Measurements from ENCODE around the gene TPCN2. TPM values are rescaled to one million over a fixed set of nuclear protein-coding genes. Genes with fewer than 3 reads are reported as not detected.

The TPCN2 gene
- total RNA-seq, 1 experiment from 2014 or later, result 15.2 TPM

DNA sequence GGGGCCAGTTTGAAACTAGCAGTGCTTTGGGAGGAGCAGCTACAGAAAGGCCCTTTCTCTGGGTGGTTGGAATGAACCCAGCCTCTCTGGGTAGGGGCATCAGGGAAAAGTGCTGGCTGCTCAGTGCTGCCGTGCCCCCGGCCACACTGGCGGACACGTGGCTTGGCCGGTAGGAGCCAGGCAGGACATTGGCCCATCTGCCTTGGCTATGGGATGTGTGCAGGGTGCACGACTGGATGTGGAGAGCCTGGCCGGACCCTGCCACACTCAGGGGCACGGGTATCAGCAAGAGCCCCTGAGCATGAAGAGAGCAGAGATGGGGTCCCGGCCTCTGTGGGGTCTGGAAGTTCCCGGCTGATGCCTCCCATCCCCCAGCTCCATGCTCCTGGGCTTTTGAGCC lies 46.6 kb downstream of the TPCN2 start (continued):
- no peak for TF ChIP-seq CTCF (IDR thresholded peaks at IDR 0.05 in 2 of 3, conservative IDR thresholded peaks at IDR 0.05 in 1 of 3; ENCODE audit: borderline replicate concordance in 1 of 3, insufficient read depth in 1 of 3, low read depth in 2 of 3, low read length in 2 of 3)
- no peak for TF ChIP-seq EGR1 (IDR thresholded peaks at IDR 0.05; ENCODE audit: low read depth)
- no peak for TF ChIP-seq EZH2phosphoT487 (IDR thresholded peaks at IDR 0.05; ENCODE audit: borderline replicate concordance)
- no peak for TF ChIP-seq JUND (IDR thresholded peaks at IDR 0.05)

DNA sequence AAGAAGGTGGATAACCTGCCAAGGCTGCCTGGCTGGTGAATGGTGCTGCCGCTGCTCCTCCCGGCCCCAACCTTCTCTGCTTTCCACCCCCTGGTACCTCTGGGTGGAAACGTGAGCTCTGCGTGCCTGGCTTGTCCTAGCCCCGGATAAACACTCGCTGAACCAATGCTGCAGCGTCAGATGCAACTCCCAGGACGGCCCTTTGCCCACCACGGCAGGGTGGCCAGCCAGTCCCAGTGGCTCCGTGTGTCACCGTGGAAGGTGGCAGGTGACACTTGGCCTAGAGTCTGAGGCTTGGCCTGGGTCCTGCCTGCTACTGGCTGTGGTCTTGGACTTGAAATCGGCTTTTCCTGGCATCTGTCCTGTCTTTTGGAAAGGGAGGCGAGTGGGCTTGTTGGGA lies 47.7 kb downstream of the TPCN2 start:
- peaks cover 11 to 16% of the 10 kb centered on the region in 2 experiments for H3K4me1 ChIP-seq (ENCODE audit: control insufficient read depth in 1 of 2, insufficient read depth in 2 of 2, low read length in 2 of 2)
- BruUV-seq (replicated peaks), result no TSS peak
- H3K4me3 ChIP-seq (replicated peaks in 1 of 2; ENCODE audit: low read depth in 1 of 2, low read length in 2 of 2), result no peak overlapping the region
- ChIA-PET RAD21 (ENCODE audit: low non-redundant PET in 1 of 2, low total read pairs in 2 of 2, uncharacterized antibody in 2 of 2, unreplicated experiment in 2 of 2) (no interaction called here), CTCF (interaction anchor here (0.7 kb wide), 1 partner anchor 197 kb away, joined by 3 read pairs; no protein-coding TSS in a partner anchor), POLR2A (no interaction called here)
- no peaks in the 10 kb centered on the region for H3K79me2 ChIP-seq (ENCODE audit: insufficient read depth, low read length)
- H3K9me3 ChIP-seq (ENCODE audit: control insufficient read depth in 1 of 2, insufficient read depth in 1 of 2, low read depth in 1 of 2, low read length in 2 of 2), result no peaks in the 10 kb centered on the region
- H3K9ac ChIP-seq (ENCODE audit: low read length), result no peak overlapping the region
- H3K4me2 ChIP-seq (ENCODE audit: low read length), result no peak overlapping the region
- ATAC-seq, result no peak
- H3K27me3 ChIP-seq (ENCODE audit: insufficient read depth, low read length), result no peaks in the 10 kb centered on the region
- H2AFZ ChIP-seq (ENCODE audit: low read depth, low read length, poor library complexity, severe bottlenecking), result no peak overlapping the region
- H3K27ac ChIP-seq (ENCODE audit: low read depth, low read length), result no peak overlapping the region
- no peaks in the 10 kb centered on the region for H3K36me3 ChIP-seq (ENCODE audit: control insufficient read depth in 1 of 2, insufficient read depth in 2 of 2, low read length in 2 of 2)
- intact Hi-C loops (cut with micrococcal nuclease), result no loop called here
- no peaks in the 10 kb centered on the region for H3K9me2 ChIP-seq (ENCODE audit: insufficient read depth)
- DNase-seq (ENCODE audit: low read depth, low spot score), result no peak
- H4K20me1 ChIP-seq (ENCODE audit: insufficient read depth), result no peaks in the 10 kb centered on the region
- TF ChIP-seq TCF7L2 (IDR thresholded peaks at IDR 0.05; ENCODE audit: borderline replicate concordance, extremely low read depth, insufficient read depth, insufficient read length), result no peak
- TF ChIP-seq SRF (IDR thresholded peaks at IDR 0.05; ENCODE audit: low read depth), result no peak
- no peak for TF ChIP-seq CEBPB (IDR thresholded peaks at IDR 0.05; ENCODE audit: low read depth)
- TF ChIP-seq SP1 (IDR thresholded peaks at IDR 0.05; ENCODE audit: low read depth), result no peak
- TF ChIP-seq CTCF (IDR thresholded peaks at IDR 0.05 in 2 of 3, conservative IDR thresholded peaks at IDR 0.05 in 1 of 3; ENCODE audit: borderline replicate concordance in 1 of 3, insufficient read depth in 1 of 3, low read depth in 2 of 3, low read length in 2 of 3), result no peak
- TF ChIP-seq MAX (IDR thresholded peaks at IDR 0.05), result no peak
- TF ChIP-seq ZNF274 (IDR thresholded peaks at IDR 0.05; ENCODE audit: low read depth, low read length), result no peak
- no peak for TF ChIP-seq SIN3A (IDR thresholded peaks at IDR 0.05; ENCODE audit: low read depth)
- TF ChIP-seq EZH2phosphoT487 (IDR thresholded peaks at IDR 0.05; ENCODE audit: borderline replicate concordance), result no peak
- TF ChIP-seq POLR2AphosphoS5 (IDR thresholded peaks at IDR 0.05; ENCODE audit: low read depth, low read length), result no peak
- TF ChIP-seq EGR1 (IDR thresholded peaks at IDR 0.05; ENCODE audit: low read depth), result no peak
- TF ChIP-seq ATF3 (IDR thresholded peaks at IDR 0.05), result no peak
- TF ChIP-seq, protein P1, sequence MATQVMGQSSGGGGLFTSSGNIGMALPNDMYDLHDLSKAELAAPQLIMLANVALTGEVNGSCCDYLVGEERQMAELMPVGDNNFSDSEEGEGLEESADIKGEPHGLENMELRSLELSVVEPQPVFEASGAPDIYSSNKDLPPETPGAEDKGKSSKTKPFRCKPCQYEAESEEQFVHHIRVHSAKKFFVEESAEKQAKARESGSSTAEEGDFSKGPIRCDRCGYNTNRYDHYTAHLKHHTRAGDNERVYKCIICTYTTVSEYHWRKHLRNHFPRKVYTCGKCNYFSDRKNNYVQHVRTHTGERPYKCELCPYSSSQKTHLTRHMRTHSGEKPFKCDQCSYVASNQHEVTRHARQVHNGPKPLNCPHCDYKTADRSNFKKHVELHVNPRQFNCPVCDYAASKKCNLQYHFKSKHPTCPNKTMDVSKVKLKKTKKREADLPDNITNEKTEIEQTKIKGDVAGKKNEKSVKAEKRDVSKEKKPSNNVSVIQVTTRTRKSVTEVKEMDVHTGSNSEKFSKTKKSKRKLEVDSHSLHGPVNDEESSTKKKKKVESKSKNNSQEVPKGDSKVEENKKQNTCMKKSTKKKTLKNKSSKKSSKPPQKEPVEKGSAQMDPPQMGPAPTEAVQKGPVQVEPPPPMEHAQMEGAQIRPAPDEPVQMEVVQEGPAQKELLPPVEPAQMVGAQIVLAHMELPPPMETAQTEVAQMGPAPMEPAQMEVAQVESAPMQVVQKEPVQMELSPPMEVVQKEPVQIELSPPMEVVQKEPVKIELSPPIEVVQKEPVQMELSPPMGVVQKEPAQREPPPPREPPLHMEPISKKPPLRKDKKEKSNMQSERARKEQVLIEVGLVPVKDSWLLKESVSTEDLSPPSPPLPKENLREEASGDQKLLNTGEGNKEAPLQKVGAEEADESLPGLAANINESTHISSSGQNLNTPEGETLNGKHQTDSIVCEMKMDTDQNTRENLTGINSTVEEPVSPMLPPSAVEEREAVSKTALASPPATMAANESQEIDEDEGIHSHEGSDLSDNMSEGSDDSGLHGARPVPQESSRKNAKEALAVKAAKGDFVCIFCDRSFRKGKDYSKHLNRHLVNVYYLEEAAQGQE (IDR thresholded peaks at IDR 0.05; ENCODE audit: low read depth), result no peak
- TF ChIP-seq JUND (IDR thresholded peaks at IDR 0.05), result no peak
